H9 (cell line): Measurements from ENCODE around the gene PDHX. TPM values are rescaled to one million over a fixed set of nuclear protein-coding genes. Genes with fewer than 3 reads are reported as not detected.

Source experiments
- DNase-seq: peaks from one replicate; pipeline ENCODE4 v3.0.0-alpha.2; 2017
- H2AFZ ChIP-seq: one replicate; pipeline ENCODE4 v1.6.1; 2013; ENCODE audit warnings: mild to moderate bottlenecking, low read length, control low read depth, moderate library complexity
- H2AK5ac ChIP-seq: 2 replicates; pipeline ENCODE4 v1.6.1; 2013; ENCODE audit warnings: low read length, control low read depth, mixed read lengths; ENCODE audit not compliant: insufficient read length
- H2BK120ac ChIP-seq: one replicate; pipeline ENCODE4 v1.6.1; 2013; ENCODE audit warnings: low read depth, mild to moderate bottlenecking, low read length, control low read depth, inconsistent platforms; ENCODE audit not compliant: poor library complexity, severe bottlenecking
- H2BK12ac ChIP-seq: 2 replicates; pipeline ENCODE4 v1.6.1; 2013; ENCODE audit warnings: low read length, control low read depth, mixed read lengths, low read depth; ENCODE audit not compliant: insufficient read length
- H2BK15ac ChIP-seq: 2 replicates; pipeline ENCODE4 v1.6.1; 2013; ENCODE audit warnings: low read depth, low read length, control low read depth
- H2BK20ac ChIP-seq: one replicate; pipeline ENCODE4 v1.6.1; 2013; ENCODE audit warnings: low read depth, mild to moderate bottlenecking, low read length, control low read depth, inconsistent platforms; ENCODE audit not compliant: poor library complexity, severe bottlenecking
- H2BK5ac ChIP-seq: 2 replicates; pipeline ENCODE4 v1.6.1; 2013; ENCODE audit warnings: low read length, control low read depth, mixed read lengths; ENCODE audit not compliant: insufficient read length
- H3K14ac ChIP-seq: 2 replicates; pipeline ENCODE4 v1.6.1; 2013; ENCODE audit warnings: low read length, control low read depth; ENCODE audit not compliant: insufficient read depth
- H3K18ac ChIP-seq: 2 replicates; pipeline ENCODE4 v1.6.1; 2013; ENCODE audit warnings: low read depth, mild to moderate bottlenecking, mixed read lengths, low read length, control low read depth; ENCODE audit not compliant: insufficient read length
- H3K23ac ChIP-seq: 2 replicates; pipeline ENCODE4 v1.6.1; 2013; ENCODE audit warnings: low read length, control low read depth, mixed read lengths, low read depth; ENCODE audit not compliant: insufficient read length
- H3K23me2 ChIP-seq: 2 replicates; pipeline ENCODE4 v1.6.1; 2013; ENCODE audit warnings: low read depth, mild to moderate bottlenecking, mixed read lengths, low read length, control low read depth; ENCODE audit not compliant: insufficient read length, poor library complexity, severe bottlenecking
- H3K27ac ChIP-seq: 2 replicates; pipeline ENCODE4 v1.5.1; 2013; ENCODE audit warnings: low read length, control low read depth, mixed read lengths, low read depth; ENCODE audit not compliant: insufficient read length
- H3K27me3 ChIP-seq: 2 replicates; pipeline ENCODE4 v1.6.1; 2013; ENCODE audit warnings: low read length, control low read depth, inconsistent platforms; ENCODE audit not compliant: insufficient read depth
- H3K4ac ChIP-seq: 2 replicates; pipeline ENCODE4 v1.6.1; 2013; ENCODE audit warnings: low read depth, mild to moderate bottlenecking, control low read depth, inconsistent platforms, low read length, moderate library complexity
- H3K4me1 ChIP-seq: 2 replicates; pipeline ENCODE4 v1.6.1; 2013; ENCODE audit warnings: low read length, control low read depth, inconsistent platforms; ENCODE audit not compliant: insufficient read depth
- H3K4me2 ChIP-seq: 2 replicates; pipeline ENCODE4 v1.6.1; 2013; ENCODE audit warnings: low read length, control low read depth, mixed read lengths; ENCODE audit not compliant: insufficient read length, insufficient read depth
- H3K56ac ChIP-seq: 2 replicates; pipeline ENCODE4 v1.6.1; 2013; ENCODE audit warnings: low read depth, mild to moderate bottlenecking, mixed read lengths, low read length, control low read depth; ENCODE audit not compliant: insufficient read length
- H3K79me1 ChIP-seq: 2 replicates; pipeline ENCODE4 v1.6.1; 2013; ENCODE audit warnings: low read depth, mild to moderate bottlenecking, moderate library complexity, low read length, control low read depth, inconsistent platforms; ENCODE audit not compliant: insufficient read depth, poor library complexity, severe bottlenecking
- H3K79me2 ChIP-seq: 2 replicates; pipeline ENCODE4 v1.6.1; 2013; ENCODE audit warnings: low read length, control low read depth, inconsistent platforms; ENCODE audit not compliant: insufficient read depth
- H3K9ac ChIP-seq: 2 replicates; pipeline ENCODE4 v1.6.1; 2013; ENCODE audit warnings: low read length, control low read depth, mixed read lengths; ENCODE audit not compliant: insufficient read length; ENCODE audit errors: extremely low read depth
- H3K9me3 ChIP-seq: one replicate; pipeline ENCODE4 v1.6.1; 2013; ENCODE audit warnings: low read depth, low read length, inconsistent platforms; ENCODE audit not compliant: control insufficient read depth
- H3T11ph ChIP-seq: one replicate; pipeline ENCODE4 v1.6.1; 2013; ENCODE audit warnings: mild to moderate bottlenecking, low read length, control low read depth, inconsistent platforms
- H4K20me1 ChIP-seq: one replicate; pipeline ENCODE4 v1.6.1; 2013; ENCODE audit not compliant: control insufficient read depth, insufficient read length, insufficient read depth
- H4K5ac ChIP-seq: 2 replicates; pipeline ENCODE4 v1.6.1; 2013; ENCODE audit warnings: low read depth, mild to moderate bottlenecking, mixed read lengths, low read length, control low read depth; ENCODE audit not compliant: insufficient read length
- H4K8ac ChIP-seq: replicated peaks from 2 replicates; pipeline ENCODE4 v1.6.1; 2013; ENCODE audit warnings: low read length, control low read depth, mixed read lengths, low read depth; ENCODE audit not compliant: insufficient read length
- H4K91ac ChIP-seq: 2 replicates; pipeline ENCODE4 v1.6.1; 2013; ENCODE audit warnings: low read depth, mild to moderate bottlenecking, moderate library complexity, mixed read lengths, low read length, control low read depth; ENCODE audit not compliant: insufficient read length
- H3K27ac Mint-ChIP-seq, 3 experiments: 2 replicates in 2 of 3; 3 replicates in 1 of 3; pipeline ENCODE4 v1.8.0; 2020 to 2021; ENCODE audit warnings: mixed read lengths in 3 of 3, mild to moderate bottlenecking in 1 of 3, moderate library complexity in 1 of 3
- H3K27me3 Mint-ChIP-seq: 2 replicates; pipeline ENCODE4 v1.8.0; 2021; ENCODE audit warnings: low read depth, mild to moderate bottlenecking, moderate library complexity, mixed read lengths
- H3K36me3 Mint-ChIP-seq, 3 experiments: 2 replicates in 2 of 3; 3 replicates in 1 of 3; pipeline ENCODE4 v1.8.0; 2020 to 2021; ENCODE audit warnings: low read depth in 3 of 3, mixed read lengths in 3 of 3; ENCODE audit not compliant: insufficient read depth in 1 of 3
- H3K4me1 Mint-ChIP-seq, 2 experiments: 2 replicates each; pipeline ENCODE4 v1.8.0; 2020; ENCODE audit warnings: mixed read lengths in 2 of 2
- H3K4me3 Mint-ChIP-seq, 2 experiments: 2 replicates in 1 of 2; 3 replicates in 1 of 2; pipeline ENCODE4 v1.8.0; 2020 to 2021; ENCODE audit warnings: mild to moderate bottlenecking in 2 of 2, mixed read lengths in 2 of 2, moderate library complexity in 1 of 2
- H3K9me3 Mint-ChIP-seq, 2 experiments: 2 replicates in 1 of 2; 3 replicates in 1 of 2; pipeline ENCODE4 v1.8.0; 2020; ENCODE audit warnings: mild to moderate bottlenecking in 2 of 2, mixed read lengths in 2 of 2, moderate library complexity in 1 of 2
- CTCF ChIP-seq: fragments of 200-600 bp; sonication (generic); conservative IDR thresholded peaks from 3 replicates; pipeline ENCODE4 v1.8.0; 2021; ENCODE audit warnings: antibody characterized with exemption, mild to moderate bottlenecking
- WGBS: extraction: QIAGEN DNeasy Blood & Tissue Kit; methylation state at CpG from one replicate; pipeline ENCODE4 v1.1.7; 2013; ENCODE audit warnings: missing lambda C conversion rate, low lambda C conversion rate, mixed read lengths; ENCODE audit not compliant: insufficient read length; ENCODE audit errors: extremely low coverage; 5-methylcytosine and 5-hydroxymethylcytosine counted together
- total RNA-seq: library from RNA; stranded (reverse); gene quantifications from 2 replicates; pipeline ENCODE4 v1.2.1, GENCODE V29; 2021

PDHX gene
- total RNA-seq, 1 experiment from 2014 or later: 40.1 TPM

DNA sequence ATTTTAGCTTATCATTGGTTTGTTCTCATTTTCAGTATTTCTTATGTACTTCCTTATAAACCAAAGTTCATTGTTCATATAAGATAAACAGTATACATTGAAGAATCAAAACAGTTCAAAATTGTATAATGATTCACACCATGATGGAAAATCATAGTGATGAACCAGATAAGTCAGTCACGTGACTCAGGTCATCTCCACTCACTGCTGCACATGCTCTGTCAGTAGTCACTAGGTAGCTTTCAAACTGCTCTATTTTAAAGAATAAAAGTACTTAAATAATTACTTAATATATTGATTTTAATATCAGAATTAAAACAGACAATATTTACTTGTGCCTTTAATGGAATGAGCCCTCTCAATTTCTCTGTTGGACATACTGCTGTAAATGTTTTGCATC is 37.5 kb downstream of the PDHX start:
- H3K27ac ChIP-seq: no peak overlapping the region
- no peak overlapping the region for H4K5ac ChIP-seq
- no peak overlapping the region for H3K4me3 Mint-ChIP-seq
- no peak overlapping the region for H3K9ac ChIP-seq
- no peak for TF ChIP-seq CTCF
- no peak overlapping the region for H4K8ac ChIP-seq
- H3K4ac ChIP-seq: no peak overlapping the region
- no peaks in the 10 kb centered on the region for H4K20me1 ChIP-seq
- H3K9me3 Mint-ChIP-seq: no peaks in the 10 kb centered on the region
- H2AK5ac ChIP-seq: no peak overlapping the region
- no CpG with 5 or more reads among the region's 1 CpG for WGBS
- H2AFZ ChIP-seq: no peak overlapping the region
- H2BK12ac ChIP-seq: no peak overlapping the region
- no peak overlapping the region for H3K23ac ChIP-seq
- no peak overlapping the region for H2BK5ac ChIP-seq
- H4K91ac ChIP-seq: no peak overlapping the region
- peaks cover 3 to 4% of the 10 kb centered on the region in 2 experiments for H3K4me1 Mint-ChIP-seq
- H2BK120ac ChIP-seq: no peak overlapping the region
- H3K18ac ChIP-seq: no peak overlapping the region
- H3K56ac ChIP-seq: no peak overlapping the region
- H3K27me3 Mint-ChIP-seq: no peaks in the 10 kb centered on the region
- H3K4me1 ChIP-seq: no peaks in the 10 kb centered on the region
- no peak overlapping the region for H2BK15ac ChIP-seq
- no peaks in the 10 kb centered on the region for H3K27me3 ChIP-seq
- H3K79me2 ChIP-seq: no peaks in the 10 kb centered on the region
- no peaks in the 10 kb centered on the region for H3K79me1 ChIP-seq
- H3K4me2 ChIP-seq: no peak overlapping the region
- H3K27ac Mint-ChIP-seq: no peak overlapping the region
- H3K14ac ChIP-seq: no peak overlapping the region
- H3K23me2 ChIP-seq: no peaks in the 10 kb centered on the region
- DNase-seq: no peak
- H3K36me3 Mint-ChIP-seq: peaks cover 0 to 6% (median 2%) of the 10 kb centered on the region in 3 experiments; a peak in 5 of 7 replicates
- no peak overlapping the region for H3T11ph ChIP-seq
- no peaks in the 10 kb centered on the region for H3K9me3 ChIP-seq
- H2BK20ac ChIP-seq: no peak overlapping the region
